Endodermal cell (in vitro differentiated cells): ENCODE measurements around the gene TNNI3K. TPM values are rescaled to one million over a fixed set of nuclear protein-coding genes. Genes with fewer than 3 reads are reported as not detected.

Experiments
- DNase-seq: peaks from one replicate; pipeline ENCODE4 v3.0.0-alpha.2; 2017
- H3K27ac ChIP-seq: 2 replicates; pipeline ENCODE4 v1.5.1; 2013; ENCODE audit warnings: mild to moderate bottlenecking, low read depth, low read length, moderate library complexity
- H3K27me3 ChIP-seq: 2 replicates; pipeline ENCODE4 v1.6.1; 2013; ENCODE audit warnings: mild to moderate bottlenecking, low read length, moderate library complexity; ENCODE audit not compliant: insufficient read depth, control insufficient read depth, poor library complexity, severe bottlenecking
- H3K36me3 ChIP-seq: 2 replicates; pipeline ENCODE4 v1.7.0; 2013; ENCODE audit warnings: mild to moderate bottlenecking, low read length, moderate library complexity; ENCODE audit not compliant: control insufficient read depth, insufficient read depth
- H3K4me1 ChIP-seq: one replicate; pipeline ENCODE4 v1.7.0; 2013; ENCODE audit warnings: low read length; ENCODE audit not compliant: control insufficient read depth, insufficient read depth
- H3K4me3 ChIP-seq: 2 replicates; pipeline ENCODE4 v1.5.1; 2013; ENCODE audit warnings: mild to moderate bottlenecking, low read length, moderate library complexity
- H3K9ac ChIP-seq: 2 replicates; pipeline ENCODE4 v1.6.1; 2013; ENCODE audit warnings: mild to moderate bottlenecking, low read length, moderate library complexity; ENCODE audit not compliant: poor library complexity, severe bottlenecking; ENCODE audit errors: extremely low read depth
- H3K9me3 ChIP-seq: 2 replicates; pipeline ENCODE4 v1.6.1; 2013; ENCODE audit warnings: mild to moderate bottlenecking, low read length, moderate library complexity; ENCODE audit not compliant: control insufficient read depth
- H3K27ac Mint-ChIP-seq: 2 replicates; pipeline ENCODE4 v1.8.0; 2020; ENCODE audit warnings: mixed read lengths
- H3K27me3 Mint-ChIP-seq: 2 replicates; pipeline ENCODE4 v1.8.0; 2021; ENCODE audit warnings: mild to moderate bottlenecking, mixed read lengths; ENCODE audit not compliant: insufficient read depth
- H3K36me3 Mint-ChIP-seq: 2 replicates; pipeline ENCODE4 v1.8.0; 2020; ENCODE audit warnings: low read depth, mixed read lengths
- H3K4me1 Mint-ChIP-seq: 2 replicates; pipeline ENCODE4 v1.8.0; 2020; ENCODE audit warnings: mixed read lengths
- H3K4me3 Mint-ChIP-seq: 2 replicates; pipeline ENCODE4 v1.8.0; 2020; ENCODE audit warnings: mild to moderate bottlenecking, moderate library complexity, mixed read lengths
- H3K9me3 Mint-ChIP-seq: 2 replicates; pipeline ENCODE4 v1.8.0; 2020; ENCODE audit warnings: mild to moderate bottlenecking, mixed read lengths
- WGBS, 2 experiments: methylation state at CpG; one replicate each; pipeline versions ENCODE4 v1.1.5 to v1.1.7; 2013; ENCODE audit warnings: missing lambda C conversion rate in 2 of 2, mixed read lengths in 1 of 2; ENCODE audit not compliant: insufficient coverage in 1 of 2, insufficient read length in 1 of 2; 5-methylcytosine and 5-hydroxymethylcytosine counted together
- total RNA-seq, 2 donors: library from RNA; stranded (reverse); fragmentation: NEBNext Ultra II Directional in 1 of 2; extraction: Animal tissue kit (Norgen Biotek cat#: 25700) in 1 of 2; gene quantifications; 2 replicates in 1 of 2; 3 replicates in 1 of 2; pipeline ENCODE4 v1.2.1, GENCODE V29; 2021
- TF ChIP-seq, protein P1 (sequence below): fragments of 200-600 bp; sonication (generic); conservative IDR thresholded peaks from 2 replicates; pipeline ENCODE4 v1.5.0; 2021; ENCODE audit warnings: antibody characterized with exemption, mild to moderate bottlenecking

TNNI3K gene
- total RNA-seq, 2 donors from 2014 or later, result 1.1 TPM; not detected in 1

DNA sequence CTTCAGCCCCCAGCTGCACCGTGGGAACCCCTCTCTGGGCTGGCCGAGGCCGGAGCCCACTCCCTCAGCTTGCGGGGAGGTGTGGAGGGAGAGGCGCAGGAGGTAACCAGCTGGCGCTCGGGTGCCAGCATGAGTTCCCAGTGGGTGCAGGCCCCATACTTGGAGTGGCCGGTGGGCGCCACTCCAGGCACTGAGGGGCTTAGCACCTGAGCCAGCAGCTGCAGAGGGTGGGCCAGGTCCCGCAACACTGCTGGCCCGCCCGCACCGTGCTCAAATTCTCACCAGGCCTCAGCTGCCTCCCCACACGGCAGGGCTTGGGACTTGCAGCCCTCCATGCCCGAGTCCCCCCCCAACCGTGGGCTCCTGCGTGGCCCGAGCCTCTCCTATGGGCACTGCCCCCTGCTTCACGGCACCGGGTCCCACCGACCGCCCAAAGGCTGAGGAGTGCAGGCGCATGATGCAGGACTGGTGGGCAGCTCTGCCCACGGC is 230.1 kb downstream of the TNNI3K start:
- no peaks in the 10 kb centered on the region for H3K27me3 Mint-ChIP-seq
- peaks cover 12% of the 10 kb centered on the region for H3K4me1 Mint-ChIP-seq
- Histone ChIP-seq H3K27me3 (no peaks in the 10 kb centered on the region), H3K9ac (no peak overlapping the region), H3K4me1 (peaks cover 3% of the 10 kb centered on the region), H3K9me3 (peaks cover 18% of the 10 kb centered on the region), H3K36me3 (no peaks in the 10 kb centered on the region), H3K27ac (no peak overlapping the region), H3K4me3 (no peak overlapping the region)
- peaks cover 15% of the 10 kb centered on the region for H3K9me3 Mint-ChIP-seq
- TF ChIP-seq, protein P1, sequence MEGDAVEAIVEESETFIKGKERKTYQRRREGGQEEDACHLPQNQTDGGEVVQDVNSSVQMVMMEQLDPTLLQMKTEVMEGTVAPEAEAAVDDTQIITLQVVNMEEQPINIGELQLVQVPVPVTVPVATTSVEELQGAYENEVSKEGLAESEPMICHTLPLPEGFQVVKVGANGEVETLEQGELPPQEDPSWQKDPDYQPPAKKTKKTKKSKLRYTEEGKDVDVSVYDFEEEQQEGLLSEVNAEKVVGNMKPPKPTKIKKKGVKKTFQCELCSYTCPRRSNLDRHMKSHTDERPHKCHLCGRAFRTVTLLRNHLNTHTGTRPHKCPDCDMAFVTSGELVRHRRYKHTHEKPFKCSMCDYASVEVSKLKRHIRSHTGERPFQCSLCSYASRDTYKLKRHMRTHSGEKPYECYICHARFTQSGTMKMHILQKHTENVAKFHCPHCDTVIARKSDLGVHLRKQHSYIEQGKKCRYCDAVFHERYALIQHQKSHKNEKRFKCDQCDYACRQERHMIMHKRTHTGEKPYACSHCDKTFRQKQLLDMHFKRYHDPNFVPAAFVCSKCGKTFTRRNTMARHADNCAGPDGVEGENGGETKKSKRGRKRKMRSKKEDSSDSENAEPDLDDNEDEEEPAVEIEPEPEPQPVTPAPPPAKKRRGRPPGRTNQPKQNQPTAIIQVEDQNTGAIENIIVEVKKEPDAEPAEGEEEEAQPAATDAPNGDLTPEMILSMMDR, result no peak
- H3K27ac Mint-ChIP-seq, result no peak overlapping the region
- WGBS, 2 experiments, result 96 to 100% methylated on average over 2 to 24 of the region's 24 CpGs
- H3K36me3 Mint-ChIP-seq, result no peaks in the 10 kb centered on the region
- no peak for DNase-seq
- H3K4me3 Mint-ChIP-seq, result no peak overlapping the region

DNA sequence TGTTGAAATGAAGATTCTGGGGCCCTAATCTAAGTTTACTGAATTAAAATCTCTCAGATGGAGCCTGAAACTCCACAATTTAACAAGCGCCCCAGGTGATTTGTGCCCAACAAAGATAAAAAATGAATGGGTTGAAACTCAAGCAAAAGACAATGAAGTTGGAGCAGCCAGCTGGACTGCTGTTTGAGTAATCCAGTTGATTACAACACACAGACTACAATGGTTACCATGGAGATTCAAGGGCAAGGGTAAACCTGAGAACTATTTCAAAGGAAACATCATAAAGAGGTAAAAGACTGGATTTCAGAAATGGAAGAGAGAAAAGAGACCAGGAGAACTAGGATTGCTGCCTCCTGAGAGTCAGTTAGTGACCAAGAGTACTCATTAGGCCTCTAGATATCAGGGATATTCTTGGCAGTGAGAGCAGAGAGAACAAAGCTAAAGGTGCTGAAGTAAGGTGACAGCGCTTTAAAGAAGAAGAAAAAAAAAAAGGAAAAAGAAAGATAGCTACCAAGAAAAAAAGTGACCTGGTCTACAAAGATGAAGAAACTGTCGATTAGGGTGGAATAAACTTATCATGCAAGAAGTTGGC is 232.7 kb downstream of the TNNI3K start:
- no peak overlapping the region for H3K4me3 ChIP-seq
- Mint-ChIP-seq H3K4me1 (peaks cover 12% of the 10 kb centered on the region), H3K27me3 (no peaks in the 10 kb centered on the region), H3K27ac (peak overlapping the region; percentile 27), H3K4me3 (no peak overlapping the region), H3K36me3 (no peaks in the 10 kb centered on the region), H3K9me3 (peaks cover 15% of the 10 kb centered on the region)
- TF ChIP-seq, protein P1, result no peak
- H3K9ac ChIP-seq, result peak overlapping the region; percentile 44
- no peak for DNase-seq
- no peaks in the 10 kb centered on the region for H3K36me3 ChIP-seq
- peaks cover 3% of the 10 kb centered on the region for H3K4me1 ChIP-seq
- H3K9me3 ChIP-seq, result peaks cover 18% of the 10 kb centered on the region
- H3K27ac ChIP-seq, result peak overlapping the region; percentile 7
- no peaks in the 10 kb centered on the region for H3K27me3 ChIP-seq
- WGBS, 2 experiments, result 82 to 90% methylated on average over 2 to 3 of the region's 3 CpGs

- peaks cover 12% of the 10 kb centered on the region for H3K4me1 Mint-ChIP-seq
- Histone ChIP-seq H3K9ac (no peak overlapping the region), H3K27ac (no peak overlapping the region), H3K9me3 (peaks cover 17% of the 10 kb centered on the region), H3K4me3 (no peak overlapping the region), H3K27me3 (no peaks in the 10 kb centered on the region), H3K36me3 (no peaks in the 10 kb centered on the region), H3K4me1 (peaks cover 3% of the 10 kb centered on the region)
- H3K9me3 Mint-ChIP-seq, result peaks cover 14% of the 10 kb centered on the region
- WGBS, 2 experiments, result 27% methylated on average over 1 of the region's 2 CpGs; no CpG with 5 or more reads in 1 of the 2 experiments
- H3K27ac Mint-ChIP-seq, result no peak overlapping the region
- no peak overlapping the region for H3K4me3 Mint-ChIP-seq
- DNase-seq, result no peak
- no peaks in the 10 kb centered on the region for H3K27me3 Mint-ChIP-seq
- H3K36me3 Mint-ChIP-seq, result no peaks in the 10 kb centered on the region
- TF ChIP-seq, protein P1, result peak; percentile 84
Measured at GRCh38 chr1:74468982-74469603, 233.9 kb downstream of the TNNI3K start.
